ENCODE data around the gene USP6. TPM values are rescaled to one million over a fixed set of nuclear protein-coding genes. Genes with fewer than 3 reads are reported as not detected.

Gene USP6
- total RNA-seq: under 0.01 TPM in 1 of 2 replicates, not detected in the other

GRCh38 chr17:5115673-5116651, at the start of gene USP6:
TSS of gene USP6 (plus strand) at chr17:5116032. CDS start at chr17:5130368, 14,336 bp downstream.

GRCh38 chr17:5078106-5079028, 37.5 kb upstream of the USP6 start, which contains the start of gene ZFP3:
TSS of gene ZFP3 (plus strand) at chr17:5078467. CDS start at chr17:5091505, 13,038 bp downstream.

GRCh38 chr17:5111402-5112204, 4.2 kb upstream of the USP6 start, which contains the start of gene ZNF232:
TSS of gene ZNF232 (minus strand) at chr17:5111878. CDS start at chr17:5111822, 56 bp downstream.

GRCh38 chr17:5191541-5192417, 75.9 kb downstream of the USP6 start, which contains the start of gene ZNF594:
TSS of gene ZNF594 (minus strand) at chr17:5191868. CDS start at chr17:5184256, 7,612 bp downstream.

Other genes starting within 250 kb of the USP6 start
- gene C17orf107, start 216.5 kb upstream of the USP6 start, total RNA-seq: 0.63 and 1.6 TPM in 2 replicates
- gene CHRNE, start 212.9 kb upstream of the USP6 start, total RNA-seq: 0.28 and 1.5 TPM in 2 replicates
- gene GP1BA, start 183.8 kb upstream of the USP6 start, total RNA-seq: not detected in 2 replicates
- gene SLC25A11, start 176.0 kb upstream of the USP6 start, total RNA-seq: 53.0 and 53.2 TPM in 2 replicates
- gene RNF167, start 175.8 kb upstream of the USP6 start, total RNA-seq: 15.5 and 18.8 TPM in 2 replicates
- gene PFN1, start 167.5 kb upstream of the USP6 start, total RNA-seq: 806 and 926 TPM in 2 replicates
- 0.99 and 1.8 TPM in 2 replicates for gene ENO3, start 164.9 kb upstream of the USP6 start, total RNA-seq
- gene SPAG7, start 148.2 kb upstream of the USP6 start, total RNA-seq: 56.9 and 63.6 TPM in 2 replicates
- gene CAMTA2, start 128.4 kb upstream of the USP6 start, total RNA-seq: 4.3 and 13.7 TPM in 2 replicates
- gene INCA1, start 118.5 kb upstream of the USP6 start, total RNA-seq: 0.18 and 0.56 TPM in 2 replicates
- gene KIF1C, start 118.1 kb upstream of the USP6 start, total RNA-seq: 132 and 141 TPM in 2 replicates
- under 0.01 and 0.09 TPM in 2 replicates for gene SLC52A1, start 80.6 kb upstream of the USP6 start, total RNA-seq
- 0.90 and 1.7 TPM in 2 replicates for gene ZFP3, start 37.6 kb upstream of the USP6 start, total RNA-seq
- 5.4 and 6.4 TPM in 2 replicates for gene ZNF232, start 4.2 kb upstream of the USP6 start, total RNA-seq
- 3.2 and 4.9 TPM in 2 replicates for gene ZNF594, start 75.8 kb downstream of the USP6 start, total RNA-seq
- gene SCIMP, start 118.8 kb downstream of the USP6 start, total RNA-seq: not detected in 2 replicates
- gene RABEP1, start 166.3 kb downstream of the USP6 start, total RNA-seq: 39.8 and 47.9 TPM in 2 replicates